Measurements from ENCODE around the gene POP4.

GRCh38 chr19:29583196-29583999 lies 22.7 kb upstream of the POP4 start:
- TF ChIP-seq EZH2 (IDR thresholded peaks at IDR 0.05; ENCODE audit: borderline replicate concordance, low read length) (no peak), CTCF (IDR thresholded peaks at IDR 0.05; ENCODE audit: low read length) (no peak)
